GM11168 (cell line): ENCODE data around the gene CFAP126.
"Not testable (repeated sequence)": the region's sequence is repeated elsewhere in the genome, so short reads cannot be mapped to it uniquely, and the experiment has no call there.

Source experiments
- in situ Hi-C: fragments of 300-500 bp; cut with MboI; formaldehyde crosslinking; loops from one replicate; pipeline ENCODE4 v1.12.0; 2022; ENCODE audit warnings: low sequenced_read_pairs; ENCODE audit not compliant: unreplicated experiment

The CFAP126 gene

GRCh38 chr1:161367684-161368400 is at the start of gene CFAP126:
CFAP126 (minus strand) TSS chr1:161367876; CDS start chr1:161367868, 8 bp downstream.
- in situ Hi-C loops: no loop called here

- in situ Hi-C loops: not testable (repeated sequence)
Measured at GRCh38 chr1:161413050-161413449, 45.4 kb upstream of the CFAP126 start.

- in situ Hi-C loops: not testable (repeated sequence)
Measured at GRCh38 chr1:161410636-161410970, 42.9 kb upstream of the CFAP126 start.

GRCh38 chr1:161409848-161410635 is 42.4 kb upstream of the CFAP126 start:
- in situ Hi-C loops: not testable (repeated sequence)

- in situ Hi-C loops: no loop called here
Measured at GRCh38 chr1:161408429-161409052, 40.9 kb upstream of the CFAP126 start.

GRCh38 chr1:161407451-161407985 is 39.8 kb upstream of the CFAP126 start:
- in situ Hi-C loops: no loop called here

GRCh38 chr1:161406551-161406950 is 38.9 kb upstream of the CFAP126 start:
- in situ Hi-C loops: not testable (repeated sequence)

- in situ Hi-C loops: no loop called here
Measured at GRCh38 chr1:161404051-161404597, 36.4 kb upstream of the CFAP126 start.

GRCh38 chr1:161402446-161402845 is 34.8 kb upstream of the CFAP126 start:
- in situ Hi-C loops: no loop called here

- in situ Hi-C loops: no loop called here
Measured at GRCh38 chr1:161399257-161399998, 31.8 kb upstream of the CFAP126 start.

GRCh38 chr1:161398900-161399256 is 31.2 kb upstream of the CFAP126 start:
- in situ Hi-C loops: no loop called here

- in situ Hi-C loops: not testable (repeated sequence)
Measured at GRCh38 chr1:161397038-161397437, 29.4 kb upstream of the CFAP126 start.

GRCh38 chr1:161393151-161393550 is 25.5 kb upstream of the CFAP126 start:
- in situ Hi-C loops: no loop called here

GRCh38 chr1:161391611-161392010 is 23.9 kb upstream of the CFAP126 start:
- in situ Hi-C loops: no loop called here

GRCh38 chr1:161391136-161391535 is 23.5 kb upstream of the CFAP126 start:
- in situ Hi-C loops: not testable (repeated sequence)

- in situ Hi-C loops: no loop called here
Measured at GRCh38 chr1:161390559-161390858, 22.8 kb upstream of the CFAP126 start.

GRCh38 chr1:161389691-161390558 is 22.2 kb upstream of the CFAP126 start:
- in situ Hi-C loops: no loop called here

- in situ Hi-C loops: not testable (repeated sequence)
Measured at GRCh38 chr1:161389158-161389557, 21.5 kb upstream of the CFAP126 start.

- in situ Hi-C loops: no loop called here
Measured at GRCh38 chr1:161388639-161389038, 21.0 kb upstream of the CFAP126 start.
